G401.6 (cell line): ENCODE results near the gene CLPTM1L.
"Not testable (repeated sequence)": the region's sequence is repeated elsewhere in the genome, so short reads cannot be mapped to it uniquely, and the experiment has no call there.

Source experiments
- FAIRE-seq: peaks from 2 replicates; lab custom pipeline; 2012; peaks lifted over from hg19 to GRCh38; lab: Jason Lieb, UNC

Gene CLPTM1L

DNA sequence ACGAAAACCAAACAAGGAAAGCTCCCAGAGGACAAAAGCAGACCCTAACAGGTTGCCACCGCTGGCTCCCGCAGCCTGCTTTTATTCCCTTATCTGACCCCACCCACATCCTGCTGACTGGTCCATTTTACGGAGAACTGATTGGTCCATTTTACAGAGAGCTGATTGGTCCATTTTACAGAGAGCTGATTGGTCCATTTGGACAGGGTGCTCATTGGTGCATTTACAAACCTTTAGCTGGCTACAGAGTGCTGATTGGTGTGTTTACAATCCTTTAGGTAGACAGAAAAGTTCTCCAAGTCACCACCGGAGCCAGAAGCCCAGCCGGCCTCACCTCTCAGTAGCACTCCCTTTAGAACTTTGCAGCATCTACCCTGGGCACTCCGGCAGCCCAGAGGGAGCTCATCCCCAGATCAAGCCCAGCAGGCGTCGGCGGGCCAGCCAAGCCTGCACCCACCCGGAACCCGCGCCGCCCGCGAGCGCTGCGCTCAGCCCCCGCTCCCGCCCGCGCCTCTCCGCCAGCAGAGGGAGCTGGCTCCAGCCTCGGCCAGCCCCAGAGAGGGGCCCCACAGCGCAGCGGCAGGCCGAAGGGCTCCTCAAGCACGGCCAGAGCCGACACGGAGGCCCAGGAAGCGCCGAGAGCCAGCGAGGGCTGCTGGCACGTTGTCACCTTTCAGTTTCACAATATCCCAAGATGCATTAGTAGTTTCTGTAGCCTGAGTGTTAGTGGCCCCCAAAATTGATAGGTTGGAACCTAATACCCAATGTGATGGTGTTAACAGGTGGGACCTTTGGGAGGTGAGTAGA lies 35.3 kb upstream of the CLPTM1L start:
- no peak for FAIRE-seq

GRCh38 chr5:1378866-1379659 lies 34.2 kb upstream of the CLPTM1L start:
- no peak for FAIRE-seq

DNA sequence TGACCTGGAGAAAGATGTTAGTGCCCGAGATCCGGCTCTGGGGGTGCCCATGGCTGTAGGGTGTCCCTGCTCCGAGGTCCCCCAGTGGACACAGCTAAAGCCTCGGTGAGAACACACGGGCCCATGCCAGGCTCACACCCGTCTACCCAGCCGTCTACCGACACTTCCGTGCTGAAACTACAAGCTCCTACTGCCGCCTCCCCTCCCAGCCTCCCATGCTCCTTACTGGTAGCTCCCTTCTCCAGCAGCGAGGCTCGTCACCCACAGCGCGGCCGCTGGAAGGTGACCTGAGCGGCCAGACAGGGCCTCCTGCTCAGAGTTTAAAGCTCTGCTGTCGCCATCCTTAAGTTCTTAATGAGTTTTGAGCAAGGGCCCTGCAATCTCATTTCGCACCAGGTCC lies 33.2 kb upstream of the CLPTM1L start:
- no peak for FAIRE-seq

DNA sequence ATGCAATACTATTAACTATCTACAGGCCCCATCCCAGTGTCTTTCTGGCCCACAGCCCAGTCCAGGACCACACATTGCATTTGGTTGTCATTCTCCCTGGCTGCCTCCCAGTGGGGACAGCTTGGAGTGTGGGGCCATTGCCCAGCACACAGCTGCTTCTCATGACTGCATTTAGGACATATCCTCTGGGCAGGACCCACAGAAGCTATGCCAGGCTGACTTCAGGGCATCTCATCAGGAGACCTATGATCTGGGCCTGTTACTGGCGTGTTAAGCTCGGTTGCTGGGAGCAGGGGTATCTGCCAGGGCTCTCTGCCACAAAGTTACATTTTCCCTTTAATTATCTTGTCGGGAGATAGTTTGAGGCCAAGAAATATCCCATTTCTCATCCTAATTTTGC lies 32.1 kb upstream of the CLPTM1L start:
- FAIRE-seq: no peak

DNA sequence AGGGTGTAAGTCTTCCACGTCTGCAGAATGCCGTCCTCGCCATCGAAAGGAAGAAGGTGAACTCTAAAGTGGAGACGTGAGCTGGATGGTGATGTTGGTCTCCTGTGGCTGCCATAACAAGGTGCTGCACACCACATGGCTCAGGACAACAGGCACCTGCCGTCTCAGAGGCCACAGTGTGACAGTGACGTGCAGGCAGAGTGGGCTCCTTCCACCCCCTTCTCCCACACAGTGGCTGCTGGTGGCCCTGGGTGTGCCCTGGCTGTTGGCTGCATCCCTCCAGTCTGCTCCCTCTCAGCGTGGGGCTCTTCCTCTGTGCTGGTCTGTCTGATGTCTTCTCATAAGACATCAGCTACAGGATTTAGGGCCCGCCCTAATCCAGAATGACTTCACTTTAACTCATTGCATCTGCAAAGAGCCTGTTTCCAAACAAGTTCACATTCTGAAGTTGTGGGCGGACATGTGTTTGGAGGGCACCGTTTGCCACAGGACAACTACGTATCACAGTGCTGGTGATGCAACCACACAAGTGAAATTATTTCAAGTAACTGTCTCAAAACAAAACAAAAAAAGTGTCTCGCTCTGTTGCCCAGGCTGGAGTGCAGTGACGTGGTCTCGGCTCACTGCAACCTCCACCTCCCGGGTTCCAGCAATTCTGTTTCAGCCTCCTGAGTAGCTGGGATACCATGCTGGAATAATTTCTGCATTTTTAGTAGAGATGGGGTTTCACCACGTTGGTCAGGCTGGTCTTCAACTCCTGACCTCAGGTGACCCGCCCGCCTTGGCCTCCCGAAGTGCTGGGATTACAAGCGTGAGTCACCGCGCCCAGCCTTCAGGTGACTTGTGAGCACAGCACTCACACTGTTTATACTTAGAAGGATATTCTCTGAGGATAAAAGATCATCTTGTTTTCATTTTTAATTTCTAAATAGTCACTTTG lies 31.2 kb upstream of the CLPTM1L start:
- no peak for FAIRE-seq

DNA sequence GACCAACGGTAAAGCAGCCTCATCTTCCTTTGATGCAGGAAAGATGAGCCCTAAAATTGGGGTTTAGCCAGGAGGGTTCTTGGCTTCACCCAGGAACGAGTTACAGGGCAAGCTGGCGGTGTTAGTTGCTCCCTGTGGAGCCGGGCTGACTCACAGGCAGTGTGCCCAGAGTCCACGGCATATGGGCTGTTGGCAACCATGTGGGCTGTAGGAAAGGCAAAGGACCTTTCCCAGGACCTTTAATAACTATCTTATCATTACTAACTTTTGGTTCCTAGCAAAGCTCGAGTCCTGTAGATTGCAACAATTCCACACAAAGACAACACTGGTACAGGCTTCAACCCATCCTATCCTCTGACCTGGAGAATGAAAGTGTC lies 29.8 kb upstream of the CLPTM1L start:
- no peak for FAIRE-seq

DNA sequence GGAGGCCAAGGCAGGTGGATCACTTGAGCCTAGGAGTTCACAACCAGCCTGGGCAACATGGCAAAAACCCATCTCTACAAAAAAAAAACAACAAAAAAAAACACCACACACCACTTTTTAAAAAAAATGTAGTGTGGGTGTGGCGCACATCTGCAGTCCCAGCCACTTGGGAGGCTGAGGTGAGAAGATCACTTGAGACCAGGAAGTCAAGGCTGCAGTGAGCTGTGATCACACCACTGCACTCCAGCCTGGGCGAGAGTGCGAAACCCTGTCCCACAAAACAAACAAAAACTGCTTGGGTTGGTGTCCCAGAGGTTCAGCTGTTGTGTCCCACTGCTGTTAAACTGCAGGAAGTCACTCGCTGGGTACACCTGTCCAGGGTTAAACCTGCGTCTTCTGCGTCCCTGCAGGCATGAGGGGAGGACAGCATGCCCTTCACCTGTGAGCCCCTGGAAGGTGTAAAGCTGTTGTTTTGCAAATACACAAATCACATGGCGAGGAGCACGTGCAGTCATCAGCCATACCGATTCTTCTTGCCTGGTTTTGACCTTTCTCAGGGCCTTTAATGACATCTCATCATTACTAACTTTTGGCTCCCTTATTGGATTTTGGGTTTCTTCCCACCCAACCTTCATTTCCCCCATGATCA lies 29.3 kb upstream of the CLPTM1L start:
- FAIRE-seq: no peak

- not testable (repeated sequence) for FAIRE-seq
These were observed 27.1 kb upstream of the CLPTM1L start for GRCh38 chr5:1371972-1372342.

DNA sequence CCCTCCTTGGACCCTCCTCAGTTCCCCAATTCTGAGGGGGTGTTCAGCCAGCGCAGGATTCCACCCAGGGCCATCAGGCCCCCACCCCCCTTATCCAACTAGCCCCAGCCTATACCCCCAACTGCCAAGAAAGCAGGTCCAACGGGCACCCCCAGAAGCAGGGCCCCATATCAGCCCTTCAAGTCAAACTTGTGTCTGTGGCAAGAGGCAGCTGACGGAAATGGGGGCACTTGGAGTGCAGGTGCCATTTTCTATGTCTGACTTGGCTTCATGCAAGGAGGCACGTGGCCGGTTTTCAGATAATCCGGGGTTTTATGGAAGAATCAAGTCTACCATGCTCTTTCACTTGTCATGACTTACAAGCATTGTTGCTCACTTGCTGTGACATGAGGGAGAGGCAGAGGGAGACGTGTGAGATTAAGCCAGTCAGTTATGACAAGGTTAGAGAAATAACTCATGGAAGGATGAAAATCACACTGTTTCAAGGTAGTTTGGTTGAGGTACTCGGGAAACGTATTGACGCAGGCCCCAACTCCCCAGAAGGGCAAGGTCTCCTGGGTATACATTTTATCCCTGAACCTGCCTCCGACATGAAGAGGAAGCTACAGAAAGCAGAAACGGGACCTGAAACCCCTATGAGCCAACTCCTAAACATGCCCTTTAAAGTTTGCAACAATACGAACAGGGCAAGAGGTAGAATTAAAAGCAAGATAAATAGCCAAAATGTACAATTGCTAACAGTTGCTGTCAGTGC lies 26.5 kb upstream of the CLPTM1L start:
- FAIRE-seq: no peak

DNA sequence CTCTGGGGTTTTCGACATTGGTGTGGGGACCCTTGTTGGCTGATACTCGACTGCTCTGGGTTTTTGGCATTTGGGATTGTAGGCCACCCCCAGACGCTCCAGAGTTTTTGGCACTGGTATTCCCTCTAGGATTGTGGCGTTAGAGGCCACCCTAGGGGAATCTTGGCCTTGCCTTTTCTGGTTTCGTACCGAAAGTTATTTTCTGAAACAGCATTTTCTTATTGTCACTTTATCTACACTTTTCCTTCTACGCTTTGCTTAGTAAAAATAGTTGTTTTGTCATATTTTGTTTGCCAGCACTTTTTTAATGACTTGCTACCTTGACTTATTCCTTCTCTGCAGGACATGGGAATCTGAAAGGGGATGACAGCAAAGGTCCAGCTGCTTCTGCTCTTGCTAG lies 25.1 kb upstream of the CLPTM1L start:
- no peak for FAIRE-seq

- FAIRE-seq: no peak
These were observed 23.9 kb upstream of the CLPTM1L start for GRCh38 chr5:1368756-1369155.

GRCh38 chr5:1368236-1368635 lies 23.3 kb upstream of the CLPTM1L start:
- FAIRE-seq: no peak

DNA sequence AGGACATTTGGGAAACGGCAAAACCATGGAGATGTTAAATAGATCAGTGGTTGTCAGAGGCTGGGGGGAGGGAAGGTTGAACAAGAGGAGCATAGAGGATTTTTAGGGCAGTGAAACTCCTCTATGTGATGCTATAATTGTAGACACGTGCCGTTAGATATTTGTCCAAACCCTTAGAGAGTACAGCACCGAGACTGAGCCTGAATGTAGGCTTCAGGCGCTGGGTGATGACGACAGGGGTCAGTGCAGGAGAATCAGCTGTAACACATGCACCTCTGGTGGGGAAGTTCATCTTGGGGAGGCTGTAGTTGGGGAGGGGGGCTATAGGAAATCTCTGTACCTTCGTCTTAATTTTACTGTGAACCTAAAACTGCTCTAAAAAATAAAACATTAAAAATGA lies 22.2 kb upstream of the CLPTM1L start:
- FAIRE-seq: no peak

DNA sequence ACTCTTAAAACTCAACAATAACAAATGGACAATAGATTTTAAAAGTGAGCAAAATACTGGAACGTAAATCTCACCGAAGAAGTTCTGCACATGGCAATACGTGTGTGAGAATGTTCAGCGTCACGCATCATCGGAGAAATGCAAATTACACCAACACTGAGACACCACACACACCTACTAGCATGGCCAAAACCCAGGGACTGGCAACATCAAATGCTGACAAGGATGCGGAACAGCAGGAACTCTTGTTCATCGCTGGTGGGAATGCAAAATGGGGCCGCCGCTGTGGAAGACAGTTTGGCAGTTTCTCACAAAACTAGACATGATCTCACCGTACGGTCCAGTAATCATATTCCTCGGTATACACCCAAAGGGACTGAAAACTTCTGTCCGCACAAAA lies 21.6 kb upstream of the CLPTM1L start:
- FAIRE-seq: no peak

DNA sequence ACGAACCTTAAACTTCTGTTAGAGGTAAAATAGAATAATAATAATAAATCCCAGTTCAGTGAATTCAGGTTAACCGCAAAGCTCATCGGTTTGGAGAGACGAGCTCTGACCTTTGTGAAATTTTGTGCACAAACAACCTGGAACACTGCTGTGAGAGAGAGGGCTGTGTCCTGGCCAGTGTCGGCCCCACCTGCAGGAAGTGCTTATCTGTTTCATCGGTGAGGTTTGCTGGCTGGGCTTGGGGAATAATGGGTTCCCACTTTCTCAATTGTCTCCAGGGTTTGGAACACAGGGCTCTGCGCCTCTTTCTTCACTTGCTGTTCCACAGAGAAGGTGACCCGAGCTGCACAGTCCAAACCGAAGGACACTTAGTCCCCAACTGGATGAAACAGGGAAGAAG lies 19.3 kb upstream of the CLPTM1L start:
- no peak for FAIRE-seq

DNA sequence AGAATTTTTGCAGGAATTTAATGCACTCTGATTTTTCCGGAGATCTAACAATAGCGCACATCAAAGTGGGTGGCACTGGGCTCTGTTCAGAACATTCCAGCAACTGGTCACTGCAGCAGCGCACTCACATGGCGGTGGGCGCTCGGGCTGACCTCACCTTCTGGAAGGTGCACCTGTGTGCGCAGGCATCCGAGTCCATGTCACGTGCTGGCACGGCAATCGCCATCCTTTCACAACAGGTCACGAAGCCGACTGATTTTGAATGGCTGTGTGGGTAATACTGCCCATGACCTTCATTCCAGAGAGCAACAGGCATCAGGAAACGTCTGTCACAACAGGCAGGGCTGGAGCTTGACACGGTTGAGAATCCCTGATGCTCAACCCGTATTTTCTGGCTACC lies 18.7 kb upstream of the CLPTM1L start:
- no peak for FAIRE-seq

DNA sequence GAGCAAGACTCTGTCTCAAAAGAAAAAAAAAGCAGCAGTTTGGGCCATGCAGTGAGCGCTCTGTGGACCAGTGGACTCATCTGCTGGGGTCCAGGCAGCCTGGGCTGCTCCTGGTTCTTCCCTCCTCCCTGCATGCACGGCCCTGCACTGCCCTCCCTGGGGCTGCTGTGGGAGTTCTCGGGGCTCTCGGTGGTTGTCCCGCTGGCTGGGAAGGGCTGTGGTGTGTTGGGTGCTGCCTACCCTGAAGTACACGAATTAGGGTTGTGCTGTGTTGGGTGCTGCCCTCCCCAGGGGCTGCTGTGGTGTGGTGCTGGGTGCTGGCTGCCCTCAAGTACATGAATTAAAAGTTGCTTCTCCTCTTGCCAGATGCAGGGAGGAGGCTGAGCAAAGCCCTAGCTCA lies 18.3 kb upstream of the CLPTM1L start:
- no peak for FAIRE-seq

- FAIRE-seq: no peak
These were observed 17.5 kb upstream of the CLPTM1L start for GRCh38 chr5:1362242-1363015.

GRCh38 chr5:1360861-1361260 lies 16.0 kb upstream of the CLPTM1L start:
- FAIRE-seq: no peak

- not testable (repeated sequence) for FAIRE-seq
These were observed 15.5 kb upstream of the CLPTM1L start for GRCh38 chr5:1360367-1360766.

- no peak for FAIRE-seq
These were observed 14.8 kb upstream of the CLPTM1L start for GRCh38 chr5:1359713-1360112.
